Stimulated activated naive CD8-positive, alpha-beta T cell treated with anti-CD3 and anti-CD28 coated beads, Interleukin-15, Interleukin-2, amounts not matched to agents 100 ng/mL and 50 ng/mL, for 24 hours (primary cell): Measurements from ENCODE around the gene ABCC1.
"Not testable (repeated sequence)": the region's sequence is repeated elsewhere in the genome, so short reads cannot be mapped to it uniquely, and the experiment has no call there.

Source experiments
- H3K27ac Mint-ChIP-seq: one replicate; pipeline ENCODE4 v1.8.0; 2021; ENCODE audit warnings: mild to moderate bottlenecking, mixed read lengths
- H3K27me3 Mint-ChIP-seq: one replicate; pipeline ENCODE4 v1.8.0; 2021; ENCODE audit warnings: mixed read lengths
- H3K36me3 Mint-ChIP-seq: one replicate; pipeline ENCODE4 v1.8.0; 2021; ENCODE audit warnings: low read depth, mixed read lengths
- H3K4me1 Mint-ChIP-seq: one replicate; pipeline ENCODE4 v1.8.0; 2021; ENCODE audit warnings: low read depth, mixed read lengths
- H3K4me3 Mint-ChIP-seq: one replicate; pipeline ENCODE4 v1.8.0; 2021; ENCODE audit warnings: mild to moderate bottlenecking, mixed read lengths
- H3K9me3 Mint-ChIP-seq: one replicate; pipeline ENCODE4 v1.8.0; 2021; ENCODE audit warnings: mixed read lengths

The ABCC1 gene

GRCh38 chr16:16146380-16147315 is 197.2 kb downstream of the ABCC1 start:
- peaks cover 6% of the 10 kb centered on the region for H3K4me1 Mint-ChIP-seq
- no peaks in the 10 kb centered on the region for H3K9me3 Mint-ChIP-seq
- H3K4me3 Mint-ChIP-seq, result no peak overlapping the region
- H3K27me3 Mint-ChIP-seq, result no peaks in the 10 kb centered on the region
- H3K36me3 Mint-ChIP-seq, result peaks cover 22% of the 10 kb centered on the region
- no peak overlapping the region for H3K27ac Mint-ChIP-seq

- no peaks in the 10 kb centered on the region for H3K9me3 Mint-ChIP-seq
- H3K27ac Mint-ChIP-seq, result no peak overlapping the region
- peaks cover 6% of the 10 kb centered on the region for H3K4me1 Mint-ChIP-seq
- H3K4me3 Mint-ChIP-seq, result no peak overlapping the region
- peaks cover 15% of the 10 kb centered on the region for H3K36me3 Mint-ChIP-seq
- H3K27me3 Mint-ChIP-seq, result no peaks in the 10 kb centered on the region
Observed at GRCh38 chr16:16147316-16147999, 198.0 kb downstream of the ABCC1 start.

- not testable (repeated sequence) for H3K36me3 Mint-ChIP-seq, H3K4me1 Mint-ChIP-seq, H3K27me3 Mint-ChIP-seq, H3K9me3 Mint-ChIP-seq, H3K27ac Mint-ChIP-seq, H3K4me3 Mint-ChIP-seq
Observed at GRCh38 chr16:16148000-16148599, 198.7 kb downstream of the ABCC1 start.

- Mint-ChIP-seq H3K36me3 (peaks cover 5% of the 10 kb centered on the region), H3K9me3 (no peaks in the 10 kb centered on the region), H3K4me3 (no peak overlapping the region), H3K4me1 (peaks cover 6% of the 10 kb centered on the region), H3K27ac (no peak overlapping the region), H3K27me3 (no peaks in the 10 kb centered on the region)
Observed at GRCh38 chr16:16148755-16149154, 199.3 kb downstream of the ABCC1 start.

- Mint-ChIP-seq H3K4me3 (no peak overlapping the region), H3K36me3 (no peaks in the 10 kb centered on the region), H3K27me3 (no peaks in the 10 kb centered on the region), H3K4me1 (peaks cover 6% of the 10 kb centered on the region), H3K9me3 (no peaks in the 10 kb centered on the region), H3K27ac (no peak overlapping the region)
Observed at GRCh38 chr16:16149710-16150116, 200.3 kb downstream of the ABCC1 start.

- Mint-ChIP-seq H3K36me3 (no peaks in the 10 kb centered on the region), H3K4me3 (no peak overlapping the region), H3K27ac (no peak overlapping the region), H3K9me3 (no peaks in the 10 kb centered on the region), H3K27me3 (no peaks in the 10 kb centered on the region), H3K4me1 (peaks cover 6% of the 10 kb centered on the region)
Observed at GRCh38 chr16:16150117-16150877, 200.9 kb downstream of the ABCC1 start.

- Mint-ChIP-seq H3K36me3 (no peaks in the 10 kb centered on the region), H3K9me3 (no peaks in the 10 kb centered on the region), H3K4me3 (no peak overlapping the region), H3K27ac (no peak overlapping the region), H3K27me3 (no peaks in the 10 kb centered on the region), H3K4me1 (peaks cover 6% of the 10 kb centered on the region)
Observed at GRCh38 chr16:16150878-16151152, 201.4 kb downstream of the ABCC1 start.

GRCh38 chr16:16151315-16151714 is 201.9 kb downstream of the ABCC1 start:
- no peaks in the 10 kb centered on the region for H3K9me3 Mint-ChIP-seq
- peaks cover 6% of the 10 kb centered on the region for H3K4me1 Mint-ChIP-seq
- H3K27me3 Mint-ChIP-seq, result no peaks in the 10 kb centered on the region
- H3K4me3 Mint-ChIP-seq, result no peak overlapping the region
- no peaks in the 10 kb centered on the region for H3K36me3 Mint-ChIP-seq
- no peak overlapping the region for H3K27ac Mint-ChIP-seq

- H3K27me3 Mint-ChIP-seq, H3K27ac Mint-ChIP-seq, H3K4me1 Mint-ChIP-seq, H3K36me3 Mint-ChIP-seq, H3K9me3 Mint-ChIP-seq, H3K4me3 Mint-ChIP-seq: not testable (repeated sequence)
Observed at GRCh38 chr16:16153000-16153399, 203.6 kb downstream of the ABCC1 start.

GRCh38 chr16:16154281-16154951 is 205.0 kb downstream of the ABCC1 start:
- peaks cover 8% of the 10 kb centered on the region for H3K9me3 Mint-ChIP-seq
- no peak overlapping the region for H3K4me3 Mint-ChIP-seq
- no peak overlapping the region for H3K27ac Mint-ChIP-seq
- peaks cover 3% of the 10 kb centered on the region for H3K36me3 Mint-ChIP-seq
- H3K4me1 Mint-ChIP-seq, result peaks cover 6% of the 10 kb centered on the region
- no peaks in the 10 kb centered on the region for H3K27me3 Mint-ChIP-seq

GRCh38 chr16:16155234-16155633 is 205.8 kb downstream of the ABCC1 start:
- H3K4me1 Mint-ChIP-seq, result peaks cover 6% of the 10 kb centered on the region
- H3K27ac Mint-ChIP-seq, result no peak overlapping the region

GRCh38 chr16:16157166-16157565 is 207.8 kb downstream of the ABCC1 start:
- H3K27me3 Mint-ChIP-seq, result peaks cover 3% of the 10 kb centered on the region
- no peaks in the 10 kb centered on the region for H3K4me1 Mint-ChIP-seq
- H3K36me3 Mint-ChIP-seq, result peaks cover 3% of the 10 kb centered on the region
- no peak overlapping the region for H3K4me3 Mint-ChIP-seq
- no peak overlapping the region for H3K27ac Mint-ChIP-seq
- H3K9me3 Mint-ChIP-seq, result peaks cover 11% of the 10 kb centered on the region

More at GRCh38 chr16:16155234-16155633, 205.8 kb downstream of the ABCC1 start:
- Mint-ChIP-seq H3K4me3 (no peak overlapping the region), H3K27me3 (no peaks in the 10 kb centered on the region), H3K36me3 (peaks cover 3% of the 10 kb centered on the region), H3K9me3 (peaks cover 11% of the 10 kb centered on the region)

- Mint-ChIP-seq H3K9me3 (peaks cover 11% of the 10 kb centered on the region), H3K36me3 (peaks cover 3% of the 10 kb centered on the region), H3K4me1 (no peaks in the 10 kb centered on the region), H3K27me3 (peaks cover 3% of the 10 kb centered on the region), H3K4me3 (no peak overlapping the region), H3K27ac (no peak overlapping the region)
Observed at GRCh38 chr16:16158082-16158658, 208.8 kb downstream of the ABCC1 start.

GRCh38 chr16:16158741-16159374 is 209.4 kb downstream of the ABCC1 start:
- H3K4me3 Mint-ChIP-seq, result no peak overlapping the region

More at GRCh38 chr16:16158741-16159374, 209.4 kb downstream of the ABCC1 start:
- no peaks in the 10 kb centered on the region for H3K4me1 Mint-ChIP-seq
- no peak overlapping the region for H3K27ac Mint-ChIP-seq
- H3K27me3 Mint-ChIP-seq, result peaks cover 3% of the 10 kb centered on the region
- H3K9me3 Mint-ChIP-seq, result peaks cover 11% of the 10 kb centered on the region
- peaks cover 3% of the 10 kb centered on the region for H3K36me3 Mint-ChIP-seq
